ENCODE measurements around the gene PSORS1C2.

DNA sequence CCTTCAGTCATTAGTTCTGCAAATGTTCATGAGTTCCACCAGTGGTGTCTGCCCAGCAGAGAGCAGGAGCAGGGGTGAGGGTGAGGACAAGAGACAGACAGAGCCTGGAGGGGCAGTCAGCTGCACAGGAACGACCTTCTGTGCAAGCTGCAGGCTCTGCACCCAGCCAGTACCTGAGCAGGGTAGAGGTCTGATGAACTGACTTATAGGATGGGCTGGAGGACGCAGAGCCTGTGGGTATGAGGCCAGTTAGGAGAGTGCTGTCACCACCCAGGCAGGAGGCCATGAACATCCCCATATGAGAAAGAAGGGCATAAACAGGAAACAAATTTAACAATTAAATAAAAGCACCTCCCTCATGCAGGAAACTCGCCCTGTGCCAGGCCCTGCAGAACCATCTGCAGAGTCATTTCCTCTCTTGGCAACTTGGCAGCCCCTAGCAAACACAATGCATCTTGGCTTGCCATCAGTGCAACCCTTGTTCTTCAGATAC is 44.4 kb downstream of the PSORS1C2 start:
- TF ChIP-seq CTCF (IDR thresholded peaks at IDR 0.05) (no peak), POLR2A (IDR thresholded peaks at IDR 0.05) (no peak)
